NCI-H1092 (cell line): Measurements from ENCODE around the gene WWOX.

Source experiments
- DNase-seq: peaks from one replicate; lab custom pipeline; 2025; lab: John Stamatoyannopoulos, UW

Gene WWOX

GRCh38 chr16:78996790-78997189 lies 897.3 kb downstream of the WWOX start:
- no peak for DNase-seq

- no peak for DNase-seq
Measured at GRCh38 chr16:78998879-78999278, 899.4 kb downstream of the WWOX start.

- DNase-seq, result no peak
Measured at GRCh38 chr16:79001156-79001967, 901.9 kb downstream of the WWOX start.

- DNase-seq, result no peak
Measured at GRCh38 chr16:79003026-79003609, 903.7 kb downstream of the WWOX start.

- no peak for DNase-seq
Measured at GRCh38 chr16:79004309-79004708, 904.9 kb downstream of the WWOX start.

- no peak for DNase-seq
Measured at GRCh38 chr16:79005096-79005495, 905.6 kb downstream of the WWOX start.

- DNase-seq, result no peak
Measured at GRCh38 chr16:79006206-79006605, 906.8 kb downstream of the WWOX start.

- DNase-seq, result no peak
Measured at GRCh38 chr16:79006765-79007164, 907.3 kb downstream of the WWOX start.

- no peak for DNase-seq
Measured at GRCh38 chr16:79007614-79008013, 908.2 kb downstream of the WWOX start.

- no peak for DNase-seq
Measured at GRCh38 chr16:79008036-79008868, 908.8 kb downstream of the WWOX start.

GRCh38 chr16:79008869-79009179 lies 909.4 kb downstream of the WWOX start:
- DNase-seq, result no peak

- DNase-seq, result no peak
Measured at GRCh38 chr16:79009896-79010295, 910.4 kb downstream of the WWOX start.

- DNase-seq, result no peak
Measured at GRCh38 chr16:79011282-79011681, 911.8 kb downstream of the WWOX start.

GRCh38 chr16:79012671-79013434 lies 913.4 kb downstream of the WWOX start:
- DNase-seq, result no peak

- no peak for DNase-seq
Measured at GRCh38 chr16:79013930-79014660, 914.6 kb downstream of the WWOX start.

GRCh38 chr16:79018650-79019429 lies 919.4 kb downstream of the WWOX start:
- DNase-seq, result no peak

- no peak for DNase-seq
Measured at GRCh38 chr16:79019431-79019830, 920.0 kb downstream of the WWOX start.

GRCh38 chr16:79021991-79022630 lies 922.7 kb downstream of the WWOX start:
- DNase-seq, result no peak

GRCh38 chr16:79026117-79026516 lies 926.7 kb downstream of the WWOX start:
- DNase-seq, result no peak

- no peak for DNase-seq
Measured at GRCh38 chr16:79036541-79036940, 937.1 kb downstream of the WWOX start.
